ENCODE measurements around the gene CDH18.

The CDH18 gene

GRCh38 chr5:20023686-20024180 is 35.7 kb upstream of the CDH18 start:
- Histone ChIP-seq H3K79me2 (ENCODE audit: insufficient read depth, low read length) (no peaks in the 10 kb centered on the region), H3K4me1 (ENCODE audit: insufficient read depth, low read length) (no peaks in the 10 kb centered on the region), H3K36me3 (ENCODE audit: insufficient read depth, low read length) (no peaks in the 10 kb centered on the region), H3K4me3 (ENCODE audit: low read depth in 1 of 2, low read length in 2 of 2) (no peak overlapping the region), H3K4me2 (ENCODE audit: insufficient read depth, low read length) (no peak overlapping the region), H3K27me3 (ENCODE audit: insufficient read depth, low read length, poor library complexity) (no peaks in the 10 kb centered on the region), H3K9ac (ENCODE audit: low read depth, low read length) (no peak overlapping the region), H3K27ac (ENCODE audit: low read length) (no peak overlapping the region), H2AFZ (ENCODE audit: low read depth, low read length) (no peak overlapping the region), H3K9me3 (ENCODE audit: insufficient read depth, low read length, severe bottlenecking) (peaks cover 2% of the 10 kb centered on the region), H4K20me1 (ENCODE audit: insufficient read depth, low read length) (no peaks in the 10 kb centered on the region)
- no peak for TF ChIP-seq CTCF (IDR thresholded peaks at IDR 0.05; ENCODE audit: borderline replicate concordance, extremely low read depth, low read length, poor library complexity, severe bottlenecking)
- no peak for TF ChIP-seq EZH2 (IDR thresholded peaks at IDR 0.05; ENCODE audit: borderline replicate concordance, low read depth, low read length, severe bottlenecking)
- no peak for ATAC-seq (ENCODE audit: insufficient read depth, low read depth)
- DNase-seq: no peak

- TF ChIP-seq EZH2 (IDR thresholded peaks at IDR 0.05; ENCODE audit: borderline replicate concordance, low read depth, low read length, severe bottlenecking): no peak
- TF ChIP-seq CTCF (IDR thresholded peaks at IDR 0.05; ENCODE audit: borderline replicate concordance, extremely low read depth, low read length, poor library complexity, severe bottlenecking): no peak
- no peak for DNase-seq
- no peak for ATAC-seq (ENCODE audit: insufficient read depth, low read depth)
These were observed 32.2 kb upstream of the CDH18 start for GRCh38 chr5:20020247-20020646.

GRCh38 chr5:20017021-20017420 is 29.0 kb upstream of the CDH18 start:
- no peak overlapping the region for H3K4me2 ChIP-seq (ENCODE audit: insufficient read depth, low read length)
- TF ChIP-seq CTCF (IDR thresholded peaks at IDR 0.05; ENCODE audit: borderline replicate concordance, extremely low read depth, low read length, poor library complexity, severe bottlenecking): no peak
- TF ChIP-seq EZH2 (IDR thresholded peaks at IDR 0.05; ENCODE audit: borderline replicate concordance, low read depth, low read length, severe bottlenecking): no peak
- H3K27me3 ChIP-seq (ENCODE audit: insufficient read depth, low read length, poor library complexity): no peaks in the 10 kb centered on the region
- H3K36me3 ChIP-seq (ENCODE audit: insufficient read depth, low read length): no peaks in the 10 kb centered on the region
- no peaks in the 10 kb centered on the region for H3K4me1 ChIP-seq (ENCODE audit: insufficient read depth, low read length)
- H3K9me3 ChIP-seq (ENCODE audit: insufficient read depth, low read length, severe bottlenecking): no peaks in the 10 kb centered on the region
- no peak overlapping the region for H3K4me3 ChIP-seq (ENCODE audit: low read depth in 1 of 2, low read length in 2 of 2)
- H3K79me2 ChIP-seq (ENCODE audit: insufficient read depth, low read length): no peaks in the 10 kb centered on the region
- no peak for ATAC-seq (ENCODE audit: insufficient read depth, low read depth)
- H2AFZ ChIP-seq (ENCODE audit: low read depth, low read length): no peak overlapping the region
- DNase-seq: no peak
- no peaks in the 10 kb centered on the region for H4K20me1 ChIP-seq (ENCODE audit: insufficient read depth, low read length)
- H3K27ac ChIP-seq (ENCODE audit: low read length): no peak overlapping the region
- H3K9ac ChIP-seq (ENCODE audit: low read depth, low read length): no peak overlapping the region

More at GRCh38 chr5:20020247-20020646, 32.2 kb upstream of the CDH18 start:
- Histone ChIP-seq H3K9me3 (ENCODE audit: insufficient read depth, low read length, severe bottlenecking) (peaks cover 2% of the 10 kb centered on the region), H3K27ac (ENCODE audit: low read length) (no peak overlapping the region), H3K36me3 (ENCODE audit: insufficient read depth, low read length) (no peaks in the 10 kb centered on the region), H3K9ac (ENCODE audit: low read depth, low read length) (no peak overlapping the region), H3K4me2 (ENCODE audit: insufficient read depth, low read length) (no peak overlapping the region), H2AFZ (ENCODE audit: low read depth, low read length) (no peak overlapping the region), H3K79me2 (ENCODE audit: insufficient read depth, low read length) (no peaks in the 10 kb centered on the region), H3K4me3 (ENCODE audit: low read depth in 1 of 2, low read length in 2 of 2) (no peak overlapping the region), H4K20me1 (ENCODE audit: insufficient read depth, low read length) (no peaks in the 10 kb centered on the region), H3K4me1 (ENCODE audit: insufficient read depth, low read length) (no peaks in the 10 kb centered on the region), H3K27me3 (ENCODE audit: insufficient read depth, low read length, poor library complexity) (no peaks in the 10 kb centered on the region)

GRCh38 chr5:20000416-20000815 is 12.4 kb upstream of the CDH18 start:
- Histone ChIP-seq H3K36me3 (ENCODE audit: insufficient read depth, low read length) (no peaks in the 10 kb centered on the region), H3K4me2 (ENCODE audit: insufficient read depth, low read length) (no peak overlapping the region), H3K4me1 (ENCODE audit: insufficient read depth, low read length) (no peaks in the 10 kb centered on the region), H3K9me3 (ENCODE audit: insufficient read depth, low read length, severe bottlenecking) (no peaks in the 10 kb centered on the region), H3K27me3 (ENCODE audit: insufficient read depth, low read length, poor library complexity) (no peaks in the 10 kb centered on the region), H3K27ac (ENCODE audit: low read length) (no peak overlapping the region), H4K20me1 (ENCODE audit: insufficient read depth, low read length) (no peaks in the 10 kb centered on the region), H3K4me3 (ENCODE audit: low read depth in 1 of 2, low read length in 2 of 2) (no peak overlapping the region), H3K9ac (ENCODE audit: low read depth, low read length) (no peak overlapping the region), H3K79me2 (ENCODE audit: insufficient read depth, low read length) (no peaks in the 10 kb centered on the region), H2AFZ (ENCODE audit: low read depth, low read length) (no peak overlapping the region)
- DNase-seq: no peak
- TF ChIP-seq EZH2 (IDR thresholded peaks at IDR 0.05; ENCODE audit: borderline replicate concordance, low read depth, low read length, severe bottlenecking): no peak
- no peak for TF ChIP-seq CTCF (IDR thresholded peaks at IDR 0.05; ENCODE audit: borderline replicate concordance, extremely low read depth, low read length, poor library complexity, severe bottlenecking)
- ATAC-seq (ENCODE audit: insufficient read depth, low read depth): no peak

Data from DND-41 (cell line).